ENCODE measurements around the gene NECTIN1. TPM values are rescaled to one million over a fixed set of nuclear protein-coding genes. Genes with fewer than 3 reads are reported as not detected.
A peak's percentile ranks its signal among the peaks of the same experiment; 100 is the strongest.

The NECTIN1 gene
- total RNA-seq, 2 experiments from 2014 or later, result 1.5 TPM

- no peak overlapping the region for H3K4me3 Mint-ChIP-seq
- peaks cover 2% of the 10 kb centered on the region for H3K9me3 Mint-ChIP-seq
- peaks cover 6% of the 10 kb centered on the region for H3K27me3 Mint-ChIP-seq
- no peak overlapping the region for H3K27ac Mint-ChIP-seq
- POLR2A ChIA-PET, result no interaction called here
- H3K36me3 Mint-ChIP-seq, result no peaks in the 10 kb centered on the region
- no peaks in the 10 kb centered on the region for H3K4me1 Mint-ChIP-seq
- DNase-seq (no peak), ATAC-seq (ENCODE audit: low read depth) (no peak)
These were observed 85.7 kb downstream of the NECTIN1 start for GRCh38 chr11:119643212-119643875.

GRCh38 chr11:119641983-119642745, 86.8 kb downstream of the NECTIN1 start:
- Mint-ChIP-seq H3K27ac (no peak overlapping the region), H3K36me3 (no peaks in the 10 kb centered on the region), H3K9me3 (no peaks in the 10 kb centered on the region), H3K4me1 (no peaks in the 10 kb centered on the region), H3K27me3 (peaks cover 6% of the 10 kb centered on the region), H3K4me3 (no peak overlapping the region)
- peak; percentile 26 for ATAC-seq (ENCODE audit: low read depth)
- POLR2A ChIA-PET, result no interaction called here
- no peak for DNase-seq

- no peak for DNase-seq
- Mint-ChIP-seq H3K9me3 (no peaks in the 10 kb centered on the region), H3K36me3 (no peaks in the 10 kb centered on the region), H3K27ac (no peak overlapping the region), H3K27me3 (peaks cover 6% of the 10 kb centered on the region), H3K4me1 (no peaks in the 10 kb centered on the region), H3K4me3 (no peak overlapping the region)
- no peak for ATAC-seq (ENCODE audit: low read depth)
- POLR2A ChIA-PET, result no interaction called here
These were observed 88.5 kb downstream of the NECTIN1 start for GRCh38 chr11:119640541-119640940.

GRCh38 chr11:119639642-119640205, 89.3 kb downstream of the NECTIN1 start:
- ATAC-seq (ENCODE audit: low read depth) (no peak), DNase-seq (no peak)
- Mint-ChIP-seq H3K27ac (no peak overlapping the region), H3K27me3 (peaks cover 6% of the 10 kb centered on the region), H3K4me3 (no peak overlapping the region), H3K36me3 (no peaks in the 10 kb centered on the region), H3K4me1 (no peaks in the 10 kb centered on the region), H3K9me3 (no peaks in the 10 kb centered on the region)
- POLR2A ChIA-PET, result no interaction called here

GRCh38 chr11:119638851-119639250, 90.1 kb downstream of the NECTIN1 start:
- H3K9me3 Mint-ChIP-seq, result no peaks in the 10 kb centered on the region
- H3K36me3 Mint-ChIP-seq, result no peaks in the 10 kb centered on the region
- H3K27me3 Mint-ChIP-seq, result peaks cover 6% of the 10 kb centered on the region
- no peak overlapping the region for H3K27ac Mint-ChIP-seq
- H3K4me3 Mint-ChIP-seq, result no peak overlapping the region
- ATAC-seq (ENCODE audit: low read depth), result no peak
- POLR2A ChIA-PET, result no interaction called here
- no peaks in the 10 kb centered on the region for H3K4me1 Mint-ChIP-seq
- DNase-seq, result no peak

GRCh38 chr11:119637481-119637880, 91.5 kb downstream of the NECTIN1 start:
- Mint-ChIP-seq H3K27ac (no peak overlapping the region), H3K27me3 (peaks cover 6% of the 10 kb centered on the region), H3K9me3 (no peaks in the 10 kb centered on the region), H3K36me3 (no peaks in the 10 kb centered on the region), H3K4me3 (no peak overlapping the region), H3K4me1 (no peaks in the 10 kb centered on the region)
- ATAC-seq (ENCODE audit: low read depth) (no peak), DNase-seq (no peak)
- POLR2A ChIA-PET, result no interaction called here

GRCh38 chr11:119635776-119636175, 93.2 kb downstream of the NECTIN1 start:
- no peaks in the 10 kb centered on the region for H3K9me3 Mint-ChIP-seq
- ATAC-seq (ENCODE audit: low read depth) (no peak), DNase-seq (no peak)
- no peaks in the 10 kb centered on the region for H3K4me1 Mint-ChIP-seq
- H3K27me3 Mint-ChIP-seq, result peaks cover 3% of the 10 kb centered on the region
- H3K4me3 Mint-ChIP-seq, result no peak overlapping the region
- no peaks in the 10 kb centered on the region for H3K36me3 Mint-ChIP-seq
- POLR2A ChIA-PET, result no interaction called here
- no peak overlapping the region for H3K27ac Mint-ChIP-seq

GRCh38 chr11:119635041-119635740, 93.8 kb downstream of the NECTIN1 start:
- no peak for DNase-seq
- ATAC-seq (ENCODE audit: low read depth), result no peak
- no peaks in the 10 kb centered on the region for H3K4me1 Mint-ChIP-seq
- no peaks in the 10 kb centered on the region for H3K36me3 Mint-ChIP-seq
- POLR2A ChIA-PET, result no interaction called here
- peaks cover 3% of the 10 kb centered on the region for H3K27me3 Mint-ChIP-seq
- H3K9me3 Mint-ChIP-seq, result no peaks in the 10 kb centered on the region
- no peak overlapping the region for H3K27ac Mint-ChIP-seq
- no peak overlapping the region for H3K4me3 Mint-ChIP-seq

- H3K9me3 Mint-ChIP-seq, result no peaks in the 10 kb centered on the region
- no peaks in the 10 kb centered on the region for H3K27me3 Mint-ChIP-seq
- ATAC-seq (ENCODE audit: low read depth) (no peak), DNase-seq (no peak)
- H3K4me3 Mint-ChIP-seq, result no peak overlapping the region
- POLR2A ChIA-PET, result no interaction called here
- no peaks in the 10 kb centered on the region for H3K36me3 Mint-ChIP-seq
- H3K27ac Mint-ChIP-seq, result no peak overlapping the region
- no peaks in the 10 kb centered on the region for H3K4me1 Mint-ChIP-seq
These were observed 94.7 kb downstream of the NECTIN1 start for GRCh38 chr11:119634301-119634700.

- ATAC-seq (ENCODE audit: low read depth) (no peak), DNase-seq (no peak)
- no peaks in the 10 kb centered on the region for H3K36me3 Mint-ChIP-seq
- no peaks in the 10 kb centered on the region for H3K9me3 Mint-ChIP-seq
- peaks cover 4% of the 10 kb centered on the region for H3K27me3 Mint-ChIP-seq
- POLR2A ChIA-PET, result no interaction called here
- no peak overlapping the region for H3K4me3 Mint-ChIP-seq
- H3K4me1 Mint-ChIP-seq, result no peaks in the 10 kb centered on the region
- H3K27ac Mint-ChIP-seq, result no peak overlapping the region
These were observed 99.0 kb downstream of the NECTIN1 start for GRCh38 chr11:119629834-119630624.

GRCh38 chr11:119629085-119629484, 99.9 kb downstream of the NECTIN1 start:
- Mint-ChIP-seq H3K27me3 (peaks cover 4% of the 10 kb centered on the region), H3K27ac (no peak overlapping the region), H3K36me3 (no peaks in the 10 kb centered on the region), H3K9me3 (no peaks in the 10 kb centered on the region), H3K4me1 (no peaks in the 10 kb centered on the region), H3K4me3 (no peak overlapping the region)
- ATAC-seq (ENCODE audit: low read depth) (no peak), DNase-seq (no peak)
- POLR2A ChIA-PET, result no interaction called here

GRCh38 chr11:119627286-119627685, 101.7 kb downstream of the NECTIN1 start:
- H3K27ac Mint-ChIP-seq, result no peak overlapping the region
- no peaks in the 10 kb centered on the region for H3K36me3 Mint-ChIP-seq
- ATAC-seq (ENCODE audit: low read depth), result no peak

GRCh38 chr11:119626871-119627270, 102.1 kb downstream of the NECTIN1 start:
- DNase-seq (no peak), ATAC-seq (ENCODE audit: low read depth) (no peak)
- Mint-ChIP-seq H3K4me1 (no peaks in the 10 kb centered on the region), H3K9me3 (no peaks in the 10 kb centered on the region), H3K36me3 (no peaks in the 10 kb centered on the region), H3K4me3 (no peak overlapping the region), H3K27ac (no peak overlapping the region), H3K27me3 (peaks cover 4% of the 10 kb centered on the region)
- POLR2A ChIA-PET, result no interaction called here

More at GRCh38 chr11:119627286-119627685, 101.7 kb downstream of the NECTIN1 start:
- Mint-ChIP-seq H3K27me3 (peaks cover 4% of the 10 kb centered on the region), H3K4me1 (no peaks in the 10 kb centered on the region), H3K9me3 (no peaks in the 10 kb centered on the region), H3K4me3 (no peak overlapping the region)
- POLR2A ChIA-PET, result no interaction called here
- no peak for DNase-seq

Data from activated naive CD8-positive, alpha-beta T cell treated with anti-CD3 and anti-CD28 coated beads, Interleukin-2, amount 10 ng/mL, durations not matched to agents 7 days and 5 days (primary cell).